Activated naive CD4-positive, alpha-beta T cell treated with anti-CD3 and anti-CD28 coated beads, Interleukin-2, amount 10 ng/mL, durations not matched to agents 7 days and 5 days (primary cell): ENCODE measurements around the gene DOCK11.
A peak's percentile ranks its signal among the peaks of the same experiment; 100 is the strongest.

Experiments
- CTCF ChIA-PET: fragments of 350-600 bp; sonication (Branson Sonifier 250); formaldehyde crosslinking; loops from one replicate; lab custom pipeline; 2021; ENCODE audit warnings: antibody characterized with exemption; lab: Charles Lee
- DNase-seq: peaks from one replicate; pipeline ENCODE4 v3.0.0-alpha.2; 2020
- H3K27ac Mint-ChIP-seq: one replicate; pipeline ENCODE4 v1.8.0; 2021; ENCODE audit warnings: mild to moderate bottlenecking, moderate library complexity, mixed read lengths
- H3K27me3 Mint-ChIP-seq: one replicate; pipeline ENCODE4 v1.8.0; 2021; ENCODE audit warnings: mild to moderate bottlenecking, mixed read lengths
- H3K36me3 Mint-ChIP-seq: one replicate; pipeline ENCODE4 v1.8.0; 2021; ENCODE audit warnings: mixed read lengths
- H3K4me1 Mint-ChIP-seq: one replicate; pipeline ENCODE4 v1.8.0; 2021; ENCODE audit warnings: mixed read lengths
- H3K4me3 Mint-ChIP-seq: one replicate; pipeline ENCODE4 v1.8.0; 2021; ENCODE audit warnings: mild to moderate bottlenecking, moderate library complexity, mixed read lengths
- H3K9me3 Mint-ChIP-seq: one replicate; pipeline ENCODE4 v1.8.0; 2021; ENCODE audit warnings: mixed read lengths

Gene DOCK11

DNA sequence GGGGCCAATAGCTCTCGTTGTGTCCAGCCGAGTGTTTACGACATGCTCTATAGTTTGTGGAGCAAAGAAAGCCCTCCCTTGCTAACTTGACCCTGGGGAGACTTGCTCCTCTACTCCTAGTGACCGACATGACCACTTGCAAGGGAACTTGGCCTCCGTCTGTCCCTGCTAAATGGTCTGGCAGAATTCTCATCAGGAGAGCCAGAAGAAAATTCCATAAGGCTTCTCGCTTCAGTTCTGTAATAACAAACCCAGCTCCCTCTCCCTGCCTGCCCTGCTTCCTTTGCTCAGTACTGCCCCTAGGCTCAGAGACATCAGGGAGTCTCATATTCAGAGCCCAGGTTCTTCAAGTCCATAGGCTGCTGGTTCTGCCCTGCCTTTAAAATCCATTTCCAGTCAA lies 13.0 kb downstream of the DOCK11 start:
- CTCF ChIA-PET, result no interaction called here
- Mint-ChIP-seq H3K27me3 (no peaks in the 10 kb centered on the region), H3K9me3 (no peaks in the 10 kb centered on the region), H3K4me1 (peaks cover 48% of the 10 kb centered on the region), H3K36me3 (peaks cover 46% of the 10 kb centered on the region), H3K27ac (no peak overlapping the region), H3K4me3 (no peak overlapping the region)
- DNase-seq, result no peak

DNA sequence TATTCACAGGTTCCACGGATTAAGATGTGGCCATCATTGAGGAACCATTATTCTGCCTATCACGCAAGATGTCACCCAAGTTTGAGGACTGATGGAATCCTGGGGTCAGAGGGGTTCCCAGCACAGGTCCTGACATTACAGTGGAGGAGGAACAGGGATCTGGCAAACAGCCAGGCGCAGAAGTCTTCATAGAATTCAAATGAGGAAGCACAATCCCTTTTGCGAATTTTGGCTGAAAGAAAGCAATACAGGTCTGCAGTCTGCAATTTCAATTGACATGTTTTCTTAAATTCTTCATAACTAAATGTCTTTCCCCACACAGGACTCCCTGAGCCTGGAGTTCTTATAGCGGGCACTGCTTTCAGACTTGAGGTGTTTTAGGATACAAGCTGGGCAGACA lies 14.5 kb downstream of the DOCK11 start:
- Mint-ChIP-seq H3K27me3 (no peaks in the 10 kb centered on the region), H3K27ac (no peak overlapping the region), H3K4me1 (peaks cover 50% of the 10 kb centered on the region), H3K36me3 (peaks cover 52% of the 10 kb centered on the region), H3K9me3 (peaks cover 4% of the 10 kb centered on the region), H3K4me3 (no peak overlapping the region)
- no peak for DNase-seq
- CTCF ChIA-PET, result no interaction called here

DNA sequence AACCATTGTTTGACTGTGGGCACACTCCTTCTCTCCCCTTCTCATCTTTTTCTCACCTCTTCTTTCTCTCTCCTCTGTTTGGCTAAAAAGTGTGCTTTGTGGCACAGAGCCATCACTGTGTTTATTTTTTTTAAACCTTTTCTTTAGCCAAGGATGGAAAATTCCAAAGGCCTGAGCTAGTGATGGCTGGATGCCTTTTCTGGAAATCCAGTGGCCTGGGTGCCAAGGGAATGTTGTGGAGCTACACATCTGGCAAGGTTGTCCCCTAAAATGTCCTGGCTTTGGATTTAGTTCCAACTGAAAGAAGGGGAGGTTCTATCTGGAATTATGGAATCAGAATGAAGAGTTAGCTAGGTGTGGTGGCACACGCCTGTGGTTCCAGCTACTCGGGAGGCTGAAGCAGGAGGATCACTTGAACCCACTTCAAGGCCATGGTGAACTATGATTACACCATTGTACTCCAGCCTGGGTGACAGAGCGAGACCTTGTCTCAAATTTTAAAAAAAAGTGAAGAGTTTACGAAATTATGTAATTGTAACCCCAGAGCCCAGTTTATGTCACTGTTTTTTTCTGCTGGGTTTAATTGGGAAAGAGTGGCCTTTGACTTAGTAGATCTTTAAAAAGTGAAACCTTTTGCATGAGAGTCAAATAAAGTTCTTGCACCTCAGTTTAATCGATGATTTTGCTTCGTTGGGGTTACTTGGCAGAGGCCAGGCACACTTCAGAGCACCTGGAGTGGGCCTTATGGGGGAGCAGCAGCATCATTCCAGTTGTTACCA lies 17.7 kb downstream of the DOCK11 start:
- H3K36me3 Mint-ChIP-seq, result peaks cover 54% of the 10 kb centered on the region
- no peak for DNase-seq
- CTCF ChIA-PET, result interaction anchor here (0.7 kb wide), 1 partner anchor 16 kb away, joined by 3 read pairs; no protein-coding TSS in a partner anchor
- H3K27ac Mint-ChIP-seq, result peak overlapping the region; percentile 52
- no peaks in the 10 kb centered on the region for H3K27me3 Mint-ChIP-seq
- H3K9me3 Mint-ChIP-seq, result peaks cover 4% of the 10 kb centered on the region
- H3K4me1 Mint-ChIP-seq, result peaks cover 48% of the 10 kb centered on the region
- H3K4me3 Mint-ChIP-seq, result no peak overlapping the region

DNA sequence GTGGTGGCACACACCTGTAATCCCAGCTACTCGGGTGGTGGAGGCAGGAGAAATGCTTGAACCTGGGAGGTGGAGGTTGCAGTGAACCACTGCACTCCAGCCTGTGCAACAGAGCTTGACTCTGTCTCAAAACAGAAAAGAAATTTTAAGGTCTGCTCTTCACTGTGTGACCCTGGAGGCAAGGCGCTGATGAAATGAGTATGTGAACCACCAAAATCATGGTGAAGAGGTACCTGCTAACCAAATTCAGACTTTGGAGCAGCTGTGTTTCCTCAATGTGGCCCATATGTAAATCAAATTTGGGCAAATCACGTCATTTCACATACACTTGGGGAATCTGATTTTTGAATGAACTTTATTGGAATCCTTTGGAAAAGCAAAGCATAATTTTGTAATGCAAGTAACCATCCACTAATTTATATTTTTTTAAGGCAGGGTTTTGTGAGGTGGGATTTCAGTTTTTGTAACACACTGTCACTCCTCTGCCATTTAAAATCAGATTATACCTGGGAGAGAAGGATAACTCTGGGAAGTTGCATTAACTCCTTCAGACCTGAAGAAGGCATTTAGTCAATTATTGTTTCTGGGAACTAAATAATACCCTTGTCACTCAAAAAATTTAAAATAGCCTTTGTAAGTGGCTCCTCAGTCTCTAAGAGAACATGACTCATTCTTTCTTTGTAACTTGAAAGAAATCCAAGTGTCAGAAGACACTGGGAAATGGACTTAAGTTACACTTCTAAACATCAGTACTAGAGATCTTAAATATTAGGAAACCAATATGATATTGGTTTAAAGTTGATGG lies 24.0 kb downstream of the DOCK11 start:
- Mint-ChIP-seq H3K27ac (no peak overlapping the region), H3K4me1 (peaks cover 65% of the 10 kb centered on the region), H3K9me3 (peaks cover under 1% of the 10 kb centered on the region), H3K4me3 (no peak overlapping the region), H3K27me3 (no peaks in the 10 kb centered on the region), H3K36me3 (peaks cover 39% of the 10 kb centered on the region)
- CTCF ChIA-PET, result interaction anchor here (1.0 kb wide), 1 partner anchor 15 kb away, joined by 3 read pairs; no protein-coding TSS in a partner anchor
- no peak for DNase-seq

DNA sequence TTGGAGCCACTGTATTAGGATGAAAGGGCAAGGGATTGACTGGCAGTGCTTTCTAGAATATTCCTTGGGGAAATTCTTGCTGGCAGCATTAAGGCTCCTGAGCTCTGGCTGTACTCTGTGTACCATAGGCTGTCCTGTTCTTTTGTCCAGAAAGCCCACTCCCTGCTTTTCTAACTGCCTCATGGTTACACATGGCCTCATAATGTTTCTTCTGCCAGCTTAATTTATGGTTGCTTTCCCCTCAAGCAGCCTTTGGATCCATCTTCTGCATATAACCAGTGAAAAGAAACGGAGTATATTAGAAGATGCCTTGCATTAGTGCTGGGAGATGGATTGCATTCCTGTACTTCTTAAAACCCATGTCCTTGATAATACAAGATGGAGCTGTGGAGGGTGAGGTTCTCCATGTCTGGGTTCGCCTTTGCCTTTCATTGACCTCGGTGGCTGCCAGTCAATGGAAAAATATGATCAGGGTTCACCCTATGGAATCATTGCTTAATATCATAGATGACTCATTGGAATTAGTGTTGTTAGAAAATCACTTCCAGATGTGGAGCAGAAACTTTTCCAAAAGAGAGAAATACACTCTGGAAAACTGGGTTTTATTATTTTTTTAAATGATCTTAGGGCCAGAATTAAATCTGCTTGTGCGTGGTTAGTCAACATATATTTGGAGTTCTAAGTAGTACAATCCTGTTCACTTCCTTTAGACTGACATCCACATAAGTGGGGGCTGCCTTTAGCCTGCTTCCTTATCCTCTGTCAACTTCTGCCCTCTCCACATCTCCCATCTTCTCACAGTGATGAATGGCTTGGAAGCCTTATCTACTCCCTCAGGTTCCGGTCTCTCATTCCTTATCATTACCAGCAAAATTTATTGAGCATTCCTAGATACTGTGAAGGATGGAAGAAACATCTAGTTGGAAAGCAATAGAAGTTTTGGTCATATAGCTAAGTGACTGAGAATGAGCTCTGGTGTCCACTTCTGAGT lies 24.9 kb downstream of the DOCK11 start:
- DNase-seq, result no peak
- CTCF ChIA-PET, result interaction anchor here (1.0 kb wide), 1 partner anchor 16 kb away, joined by 3 read pairs; no protein-coding TSS in a partner anchor
- Mint-ChIP-seq H3K36me3 (peaks cover 35% of the 10 kb centered on the region), H3K9me3 (no peaks in the 10 kb centered on the region), H3K4me3 (no peak overlapping the region), H3K4me1 (peaks cover 66% of the 10 kb centered on the region), H3K27me3 (no peaks in the 10 kb centered on the region), H3K27ac (no peak overlapping the region)

DNA sequence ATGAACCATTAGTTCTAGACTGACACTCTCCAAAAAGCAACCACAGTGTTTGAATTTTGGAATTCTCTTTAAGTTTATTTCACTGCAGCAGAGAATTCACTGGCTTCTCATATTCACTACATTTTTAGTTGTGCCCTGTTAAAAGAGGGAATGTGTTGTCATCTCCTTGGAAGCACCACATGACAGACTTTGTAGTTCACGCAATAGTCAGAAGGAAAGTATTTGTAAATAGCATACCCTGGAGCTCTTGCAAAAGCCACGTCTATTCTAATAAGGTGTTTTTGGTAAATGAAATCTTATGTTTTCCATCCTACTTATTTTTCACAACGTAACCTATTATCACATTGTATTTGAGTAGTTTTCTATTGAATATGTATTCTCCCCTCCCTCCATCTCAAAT lies 25.8 kb downstream of the DOCK11 start:
- Mint-ChIP-seq H3K27ac (no peak overlapping the region), H3K9me3 (no peaks in the 10 kb centered on the region), H3K4me1 (peaks cover 72% of the 10 kb centered on the region), H3K27me3 (no peaks in the 10 kb centered on the region), H3K4me3 (no peak overlapping the region), H3K36me3 (peaks cover 36% of the 10 kb centered on the region)
- CTCF ChIA-PET, result no interaction called here
- no peak for DNase-seq

DNA sequence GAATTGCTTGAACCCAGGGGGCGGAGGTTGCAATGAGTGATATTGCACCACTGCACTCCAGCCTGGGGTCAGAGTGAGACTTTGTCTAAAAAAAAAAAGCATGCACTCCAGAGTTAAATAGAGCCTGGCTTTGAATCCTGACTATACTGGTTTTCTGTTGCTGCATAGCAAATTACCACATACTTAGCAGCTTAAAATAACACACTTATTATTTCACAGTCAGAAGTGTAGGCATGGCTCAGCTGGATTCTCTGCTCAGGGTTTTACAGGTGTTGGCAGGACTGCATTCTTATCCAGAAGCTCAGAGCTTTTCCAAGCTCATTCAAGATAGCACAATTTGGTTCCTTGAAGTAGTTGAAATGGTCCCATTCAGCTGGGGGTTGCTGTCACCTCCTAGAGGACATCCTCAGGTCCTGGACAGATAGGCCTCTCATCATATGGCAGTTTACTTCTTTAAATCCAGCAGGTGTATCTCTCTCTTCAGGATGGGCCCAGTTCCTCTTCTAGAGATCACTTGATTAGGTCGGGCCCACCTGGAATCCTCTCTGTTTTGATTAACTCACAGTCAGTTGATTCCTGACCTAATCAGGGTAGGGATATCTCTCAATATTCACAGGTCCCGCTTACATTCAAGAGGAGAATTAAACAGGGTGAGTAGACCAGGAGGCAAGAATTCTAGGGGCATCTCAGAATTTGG lies 26.8 kb downstream of the DOCK11 start:
- CTCF ChIA-PET, result interaction anchor here (0.6 kb wide), 1 partner anchor 30 kb away, joined by 3 read pairs; no protein-coding TSS in a partner anchor

DNA sequence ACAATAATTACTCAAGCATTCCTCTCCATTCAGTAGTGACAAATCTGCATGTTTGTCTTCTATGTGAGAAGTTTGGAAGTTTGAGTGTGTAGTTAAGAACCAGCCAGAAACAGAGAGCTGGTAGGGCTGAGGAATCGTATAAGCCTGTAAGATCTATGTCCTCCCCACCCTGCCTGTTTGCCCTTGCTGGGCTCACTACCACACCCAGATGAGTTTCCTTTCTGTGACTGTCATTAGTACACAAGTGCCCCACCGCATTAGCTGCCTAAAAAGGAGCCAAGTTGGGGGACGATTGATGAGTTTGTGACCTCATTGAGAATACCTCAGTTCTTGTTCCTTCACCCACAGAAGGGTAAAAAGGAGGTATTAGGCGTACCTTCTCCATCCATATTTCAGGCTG lies 28.3 kb downstream of the DOCK11 start:
- peak overlapping the region; percentile 54 for H3K4me3 Mint-ChIP-seq
- CTCF ChIA-PET, result no interaction called here
- H3K27me3 Mint-ChIP-seq, result no peaks in the 10 kb centered on the region
- H3K9me3 Mint-ChIP-seq, result no peaks in the 10 kb centered on the region
- H3K4me1 Mint-ChIP-seq, result peaks cover 86% of the 10 kb centered on the region
- H3K36me3 Mint-ChIP-seq, result peaks cover 36% of the 10 kb centered on the region
- peak; percentile 58 for DNase-seq
- H3K27ac Mint-ChIP-seq, result peak overlapping the region; percentile 98

More for the DNA sequence above, 26.8 kb downstream of the DOCK11 start:
- H3K27me3 Mint-ChIP-seq, result no peaks in the 10 kb centered on the region
- peak overlapping the region; percentile 62 for H3K27ac Mint-ChIP-seq
- peaks cover 37% of the 10 kb centered on the region for H3K36me3 Mint-ChIP-seq
- DNase-seq, result no peak
- no peak overlapping the region for H3K4me3 Mint-ChIP-seq
- no peaks in the 10 kb centered on the region for H3K9me3 Mint-ChIP-seq
- peaks cover 82% of the 10 kb centered on the region for H3K4me1 Mint-ChIP-seq

DNA sequence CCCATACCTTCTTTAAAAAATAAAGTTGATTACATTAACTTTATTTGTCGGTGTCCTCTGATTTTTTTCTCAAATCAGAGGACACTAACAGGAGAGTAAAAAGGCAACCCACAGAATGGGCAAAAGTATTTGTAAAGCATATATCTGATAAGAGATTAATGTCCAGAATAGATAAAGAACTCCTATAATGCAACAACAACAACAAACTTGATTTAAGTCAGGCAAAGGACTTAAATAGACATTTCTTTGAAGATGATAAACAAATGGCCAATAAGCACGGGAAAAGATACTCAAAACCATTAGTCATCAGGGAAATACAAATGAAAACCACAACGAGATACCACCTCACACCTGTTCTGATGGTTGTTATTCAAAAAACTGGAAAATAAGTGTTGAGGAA lies 28.7 kb downstream of the DOCK11 start:
- CTCF ChIA-PET, result no interaction called here
- peak overlapping the region; percentile 98 for H3K27ac Mint-ChIP-seq
- H3K4me1 Mint-ChIP-seq, result peaks cover 88% of the 10 kb centered on the region
- peak overlapping the region; percentile 54 for H3K4me3 Mint-ChIP-seq
- peaks cover 37% of the 10 kb centered on the region for H3K36me3 Mint-ChIP-seq
- no peak for DNase-seq
- no peaks in the 10 kb centered on the region for H3K9me3 Mint-ChIP-seq
- H3K27me3 Mint-ChIP-seq, result no peaks in the 10 kb centered on the region

DNA sequence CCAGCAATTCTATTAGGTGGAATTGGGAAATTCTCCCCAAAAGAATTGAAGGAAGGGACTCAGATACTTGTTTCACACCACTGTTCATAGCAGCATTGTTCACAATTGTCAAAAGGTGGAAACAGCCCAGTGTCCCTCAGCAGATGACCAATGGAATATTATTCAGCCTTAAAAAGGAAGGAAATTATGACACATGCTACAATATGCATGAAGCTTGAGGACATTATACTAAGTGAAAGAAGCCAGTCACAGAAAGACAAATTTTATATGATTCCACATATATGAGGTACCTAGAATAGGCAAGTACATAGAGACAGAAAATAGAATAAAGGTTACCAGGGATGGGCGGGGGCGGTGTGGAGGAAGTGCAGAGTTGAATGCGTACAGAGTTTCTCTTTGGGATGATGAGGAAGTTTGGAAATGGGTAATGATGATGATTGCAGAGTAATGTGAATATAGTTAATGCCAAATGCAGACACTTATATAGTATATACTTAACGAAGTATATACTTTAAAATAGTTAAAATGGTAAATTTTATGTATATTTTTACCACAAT lies 29.6 kb downstream of the DOCK11 start:
- CTCF ChIA-PET, result interaction anchor here (1.5 kb wide), 1 partner anchor 30 kb away, joined by 3 read pairs; the partner anchor contains the start of gene DOCK11
- Mint-ChIP-seq H3K4me3 (no peak overlapping the region), H3K9me3 (no peaks in the 10 kb centered on the region), H3K4me1 (peaks cover 88% of the 10 kb centered on the region), H3K27me3 (no peaks in the 10 kb centered on the region), H3K36me3 (peaks cover 36% of the 10 kb centered on the region), H3K27ac (peak overlapping the region; percentile 76)
- DNase-seq, result no peak

DNA sequence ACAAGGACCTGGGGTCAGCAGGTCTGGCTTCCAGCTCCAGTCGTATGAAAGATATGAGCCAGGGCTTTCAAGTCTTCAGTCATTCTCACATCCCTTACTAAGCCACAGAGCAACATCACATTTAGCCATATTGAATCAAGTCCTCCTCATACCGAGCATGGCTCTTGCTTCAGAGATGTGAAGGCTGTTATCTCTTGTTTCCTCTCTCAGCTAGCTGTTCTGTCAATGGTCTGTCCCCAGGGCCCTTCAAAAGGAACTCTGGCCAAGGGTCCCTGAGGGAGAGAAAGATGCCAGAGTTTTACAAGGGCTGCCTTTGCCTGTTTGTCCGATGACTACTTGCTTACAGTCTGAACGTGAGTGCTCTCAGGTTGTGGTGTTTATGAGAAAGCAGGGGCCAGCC lies 30.5 kb downstream of the DOCK11 start:
- H3K27ac Mint-ChIP-seq, result peak overlapping the region; percentile 75
- DNase-seq, result no peak
- no peaks in the 10 kb centered on the region for H3K9me3 Mint-ChIP-seq
- H3K4me3 Mint-ChIP-seq, result no peak overlapping the region
- peaks cover 88% of the 10 kb centered on the region for H3K4me1 Mint-ChIP-seq
- no peaks in the 10 kb centered on the region for H3K27me3 Mint-ChIP-seq
- CTCF ChIA-PET, result interaction anchor here (1.5 kb wide), 1 partner anchor 30 kb away, joined by 3 read pairs; the partner anchor contains the start of gene DOCK11
- H3K36me3 Mint-ChIP-seq, result peaks cover 35% of the 10 kb centered on the region

DNA sequence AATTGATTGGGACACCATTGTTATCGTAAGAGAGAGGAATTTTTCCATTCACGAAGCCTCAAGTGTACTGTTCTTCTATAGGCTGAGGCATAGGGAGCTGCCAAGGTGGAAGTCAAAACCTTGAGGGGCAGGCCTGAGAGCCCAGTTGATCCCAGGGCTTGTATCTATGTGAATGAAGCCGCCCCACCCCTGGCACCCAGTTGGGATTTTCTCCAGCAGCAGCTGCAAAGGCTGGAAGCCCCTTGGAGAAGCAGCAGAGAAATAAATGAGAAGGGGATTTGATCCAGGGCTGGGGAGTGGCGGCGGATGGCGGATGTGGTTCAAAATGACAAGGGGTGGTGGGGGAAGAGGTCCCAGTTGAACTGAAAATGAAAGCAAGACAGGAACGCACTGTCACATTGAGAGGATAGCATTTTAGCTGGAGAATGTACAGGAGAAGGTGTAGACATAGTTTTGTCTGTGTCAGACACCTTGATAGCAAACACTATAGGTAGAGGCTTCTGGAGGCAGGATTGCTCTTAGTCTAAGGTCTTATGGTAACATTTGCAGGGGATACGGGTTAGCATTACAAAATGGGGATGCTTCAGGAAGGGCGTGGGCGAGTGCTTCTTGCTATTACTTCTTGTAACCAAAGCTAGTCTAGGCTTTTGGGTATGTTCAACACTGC lies 32.6 kb downstream of the DOCK11 start:
- Mint-ChIP-seq H3K9me3 (no peaks in the 10 kb centered on the region), H3K4me3 (peak overlapping the region; percentile 88), H3K27ac (peak overlapping the region; percentile 98), H3K4me1 (peaks cover 80% of the 10 kb centered on the region), H3K27me3 (no peaks in the 10 kb centered on the region), H3K36me3 (peaks cover 34% of the 10 kb centered on the region)
- CTCF ChIA-PET, result no interaction called here
- peak; percentile 77 for DNase-seq
